ENCODE data around the gene NLGN2.

NLGN2 gene

DNA sequence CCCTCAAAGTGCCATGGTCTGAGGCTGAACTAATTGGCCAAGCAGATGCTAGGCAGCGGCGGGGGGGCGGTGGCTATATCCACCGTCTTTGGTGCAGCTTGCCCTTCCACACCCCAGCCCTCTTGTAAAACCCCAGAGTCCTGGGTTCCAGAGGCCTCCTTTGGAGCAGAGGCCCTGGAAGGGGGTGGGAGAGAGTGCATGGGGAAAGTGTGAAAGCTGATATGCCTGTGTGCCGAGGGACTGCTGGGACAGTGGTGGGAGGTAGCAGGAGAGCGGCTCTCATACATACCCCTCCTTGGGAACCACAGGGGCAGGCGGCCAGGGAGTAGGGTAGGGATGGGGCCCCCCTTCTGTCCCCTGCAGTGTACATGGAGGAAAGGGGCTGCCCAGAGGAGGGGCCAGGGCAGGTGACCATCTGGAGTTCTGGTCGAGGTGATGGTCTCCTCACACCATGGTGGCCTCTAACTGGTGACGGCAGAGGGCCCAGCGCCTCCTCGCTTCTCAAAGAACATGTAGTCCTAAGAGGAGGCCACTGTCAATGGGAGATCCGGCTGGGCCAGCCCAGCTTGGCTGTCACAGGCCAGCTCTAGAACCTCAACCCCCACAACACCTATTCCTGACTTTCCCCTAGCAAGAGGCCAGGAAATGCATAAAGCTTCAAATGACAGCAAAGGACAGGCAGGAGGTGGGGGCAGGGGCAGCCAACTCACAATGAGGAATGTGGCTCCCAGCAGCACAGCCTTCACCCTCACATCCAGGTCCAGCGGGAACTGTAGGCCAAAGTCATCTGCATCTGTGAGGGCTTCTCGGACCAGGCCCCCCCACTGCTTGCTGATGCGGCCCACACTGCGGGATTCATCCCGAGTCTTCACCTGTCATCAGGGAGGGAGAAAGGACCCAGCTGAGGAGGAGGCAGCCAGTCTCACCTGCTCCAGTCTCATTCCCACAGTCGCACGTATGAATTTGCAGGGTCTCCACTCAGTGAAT is 17.4 kb upstream of the NLGN2 start:
- intact Hi-C loops (cut with DNase I), result loop anchor here (5.0 kb wide), 2 partner anchors 38 to 47 kb away; partner anchors contain the start of genes FGF11, KCTD11 and TMEM102
- peak in 1 of 10 donors; percentile 80 for DNase-seq

DNA sequence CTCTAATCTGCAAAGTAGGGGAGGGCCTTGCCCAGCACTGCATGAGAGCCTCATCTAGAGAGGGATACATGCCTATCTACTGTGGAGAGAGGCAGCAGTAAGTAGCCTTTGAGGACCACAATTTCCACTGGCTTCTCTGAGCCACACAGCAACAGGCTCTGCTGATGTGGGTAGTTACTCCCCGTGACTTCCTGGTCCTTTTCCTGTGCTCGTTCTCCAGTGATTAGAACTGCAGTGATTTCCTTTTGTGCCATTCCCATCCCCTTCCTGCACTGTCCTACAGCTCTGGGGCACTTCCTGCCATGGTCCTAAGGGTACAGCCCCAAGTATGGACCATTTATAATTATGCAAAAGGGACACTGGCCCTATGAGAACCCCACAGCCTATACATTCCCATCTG is 16.3 kb upstream of the NLGN2 start:
- DNase-seq, result peak in 1 of 10 donors; percentile 8
- intact Hi-C loops (cut with DNase I), result loop anchor here (5.0 kb wide), 1 partner anchor 46 kb away; the partner anchor contains the start of genes FGF11 and TMEM102

DNA sequence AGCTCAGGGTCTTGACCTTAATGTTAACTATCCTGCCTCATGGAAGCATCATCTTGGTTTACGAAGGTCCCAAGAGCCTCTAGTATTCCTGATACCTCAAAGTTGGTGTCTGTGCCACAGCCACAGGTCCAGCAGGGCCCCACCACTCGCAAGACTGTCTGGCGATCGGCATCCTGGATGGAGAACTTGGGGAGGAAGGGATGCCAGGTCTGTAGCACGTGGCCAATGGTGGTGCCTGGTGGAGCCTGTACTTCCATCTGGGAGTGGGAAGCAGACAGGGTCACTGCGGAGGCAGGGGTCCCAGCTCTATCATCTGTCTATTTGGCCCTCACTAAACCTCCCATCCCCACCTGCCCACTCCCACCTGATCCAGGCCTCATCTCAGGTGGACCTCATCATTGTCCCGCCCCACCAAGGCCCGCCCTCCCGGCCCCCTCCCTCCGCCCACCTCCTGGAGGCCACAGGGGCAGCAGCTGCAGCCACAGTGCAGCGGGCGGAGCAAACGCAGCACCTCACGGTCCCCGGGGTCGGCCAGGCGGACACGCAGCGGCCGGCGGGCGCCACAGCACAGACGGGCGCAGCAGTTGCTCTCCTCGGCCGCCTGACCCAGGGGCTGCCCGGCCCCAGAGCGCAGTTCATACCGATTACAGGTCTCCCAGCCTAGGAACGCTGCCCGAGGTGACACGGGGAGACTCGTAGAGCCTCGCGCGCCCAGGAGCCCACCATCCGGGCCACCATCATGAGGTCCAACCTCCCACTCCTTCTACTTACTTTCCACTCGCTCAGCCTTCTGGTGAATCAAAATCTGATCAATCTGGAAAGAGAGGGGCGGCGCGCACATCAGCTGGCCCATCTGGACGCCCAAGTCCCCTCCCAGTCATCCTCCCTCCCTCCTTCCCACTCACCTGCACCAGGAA is 14.7 kb upstream of the NLGN2 start:
- intact Hi-C loops (cut with DNase I), result loop anchor here (5.0 kb wide), 1 partner anchor 44 kb away; the partner anchor contains the start of genes FGF11 and TMEM102

DNA sequence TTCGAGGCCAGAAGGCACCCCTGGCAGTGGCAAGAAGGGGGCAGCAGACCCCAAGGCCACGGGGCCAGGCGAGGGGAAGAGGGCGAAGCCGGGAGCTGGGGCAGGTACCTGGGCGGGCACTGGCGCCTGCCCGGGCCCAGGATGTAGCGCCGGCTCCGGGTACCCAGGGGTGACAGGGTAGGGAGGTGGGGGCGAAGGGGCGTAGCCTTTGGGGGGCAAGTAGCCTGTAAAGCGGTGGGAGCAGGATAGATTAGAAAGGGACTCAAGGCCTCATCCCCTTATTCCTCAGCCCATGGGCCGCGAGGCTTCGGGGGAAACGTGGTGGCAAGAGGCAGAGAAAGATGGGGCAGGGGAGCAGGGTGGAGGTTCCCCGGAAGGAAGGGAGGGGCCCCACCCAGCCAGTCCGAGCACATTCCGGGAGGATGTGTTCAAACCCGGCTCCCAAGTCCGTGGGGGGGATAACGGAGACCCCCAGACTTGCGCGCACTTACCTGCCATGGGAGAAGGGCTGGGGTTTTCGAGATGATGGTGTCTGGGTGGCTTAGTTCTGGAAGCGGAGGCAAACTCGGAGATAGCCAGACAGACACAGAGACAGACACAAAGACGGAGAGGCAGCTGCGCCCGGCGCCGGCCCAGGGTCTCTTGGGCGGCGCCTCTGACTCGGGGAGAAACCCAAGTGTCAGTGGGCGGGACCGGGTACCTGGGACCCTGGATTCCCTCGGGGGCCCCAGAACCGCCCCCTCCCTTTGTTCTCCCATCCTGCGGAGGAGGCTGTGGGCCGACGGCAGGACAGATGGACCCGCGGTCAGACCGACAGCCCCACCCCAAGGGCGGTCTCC is 13.8 kb upstream of the NLGN2 start:
- peak in 1 of 10 donors; percentile 82 for DNase-seq
- intact Hi-C loops (cut with DNase I), result loop anchor here (5.0 kb wide), 1 partner anchor 43 kb away; the partner anchor contains the start of genes FGF11 and TMEM102

More for the DNA sequence above, 14.7 kb upstream of the NLGN2 start:
- peak in 1 of 10 donors; percentile 78 for DNase-seq

DNA sequence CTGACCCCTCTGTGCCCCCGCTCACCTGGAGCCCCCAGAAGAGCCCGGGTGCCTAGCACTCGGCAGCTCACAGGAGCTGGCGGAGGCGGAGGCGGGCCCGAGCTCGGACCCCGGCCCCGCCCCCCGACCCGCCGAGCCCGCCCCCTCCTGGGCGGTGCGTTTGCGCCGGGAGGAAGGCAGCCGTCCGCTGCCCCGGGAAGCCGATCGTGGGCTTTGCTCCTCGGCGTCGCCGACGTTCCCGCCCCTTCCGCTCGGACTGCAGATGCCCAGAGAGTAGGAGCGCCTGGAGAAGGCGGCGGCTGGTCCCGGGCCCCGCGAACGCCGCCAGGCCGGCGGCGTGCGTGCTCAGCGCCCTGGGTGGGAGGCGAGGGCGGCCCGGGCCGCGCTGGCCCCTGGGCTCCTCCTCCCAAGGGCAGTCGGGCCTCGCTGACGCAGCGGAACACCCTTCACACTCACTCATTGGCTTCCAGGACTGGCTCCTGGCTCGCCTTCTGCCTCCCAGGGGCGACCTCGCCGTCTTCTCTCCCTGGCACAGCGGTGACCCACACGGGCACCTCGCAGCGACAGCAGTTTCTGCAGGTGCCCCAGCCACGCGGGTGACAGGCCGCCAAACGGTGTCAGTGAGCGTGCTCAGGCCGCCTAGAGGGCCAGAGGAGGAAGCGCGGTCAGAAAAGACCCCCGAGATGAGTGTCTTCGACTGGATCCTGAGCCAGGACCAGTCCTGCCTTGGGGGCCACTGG is 13.0 kb upstream of the NLGN2 start, which contains the start of gene PLSCR3:
Gene PLSCR3, minus strand, starts transcription at position 74 of the 740 bp plus-strand sequence. CDS start 415 bp downstream, outside the sequence.
- intact Hi-C loops (cut with DNase I), result loop anchor here (5.0 kb wide), 1 partner anchor 43 kb away; the partner anchor contains the start of genes FGF11 and TMEM102

DNA sequence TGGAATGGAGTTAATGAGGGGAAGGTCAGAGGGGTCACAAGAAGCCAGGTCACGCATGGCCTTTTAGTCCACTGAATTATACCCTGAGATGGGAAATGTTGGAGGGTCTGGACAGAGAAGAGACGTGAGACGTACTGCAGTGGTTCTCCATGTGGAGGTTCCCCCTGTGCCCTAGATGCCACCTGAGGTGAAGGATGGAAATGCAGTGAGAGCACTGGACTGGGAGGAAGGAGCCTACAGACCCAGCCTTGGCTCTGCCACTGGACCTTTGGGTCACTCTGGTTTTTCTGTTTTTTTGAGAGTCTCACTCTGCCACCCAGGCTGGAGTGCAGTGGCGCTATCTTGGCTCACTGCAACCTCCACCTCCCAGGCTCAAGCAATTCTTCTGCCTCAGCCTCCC is 11.5 kb upstream of the NLGN2 start:
- no peak for DNase-seq
- intact Hi-C loops (cut with DNase I), result no loop called here

More for the DNA sequence above, 13.0 kb upstream of the NLGN2 start, which contains the start of gene PLSCR3:
- DNase-seq, result peak; percentile 73 to 98 (median 87)

DNA sequence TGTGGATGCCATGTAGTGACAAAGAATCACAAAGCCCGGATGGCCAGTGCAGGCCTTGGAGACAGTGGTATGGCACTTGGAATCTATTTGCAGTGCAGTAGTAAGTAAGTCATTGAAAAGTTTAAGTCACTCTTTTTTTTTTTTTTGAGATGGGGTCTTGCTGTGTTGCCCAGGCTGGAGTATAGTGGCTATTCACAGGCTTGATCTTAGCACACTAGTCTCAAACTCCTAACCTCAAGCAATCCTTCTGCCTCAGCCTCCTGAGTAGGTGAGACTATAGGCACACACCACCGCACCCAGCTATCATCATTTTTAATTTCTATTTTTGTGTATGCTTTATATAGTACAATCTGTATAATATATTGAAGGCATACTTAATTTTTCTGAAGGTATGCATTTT is 9.0 kb upstream of the NLGN2 start:
- DNase-seq, result peak in 1 of 10 donors; percentile 42
- intact Hi-C loops (cut with DNase I), result no loop called here

DNA sequence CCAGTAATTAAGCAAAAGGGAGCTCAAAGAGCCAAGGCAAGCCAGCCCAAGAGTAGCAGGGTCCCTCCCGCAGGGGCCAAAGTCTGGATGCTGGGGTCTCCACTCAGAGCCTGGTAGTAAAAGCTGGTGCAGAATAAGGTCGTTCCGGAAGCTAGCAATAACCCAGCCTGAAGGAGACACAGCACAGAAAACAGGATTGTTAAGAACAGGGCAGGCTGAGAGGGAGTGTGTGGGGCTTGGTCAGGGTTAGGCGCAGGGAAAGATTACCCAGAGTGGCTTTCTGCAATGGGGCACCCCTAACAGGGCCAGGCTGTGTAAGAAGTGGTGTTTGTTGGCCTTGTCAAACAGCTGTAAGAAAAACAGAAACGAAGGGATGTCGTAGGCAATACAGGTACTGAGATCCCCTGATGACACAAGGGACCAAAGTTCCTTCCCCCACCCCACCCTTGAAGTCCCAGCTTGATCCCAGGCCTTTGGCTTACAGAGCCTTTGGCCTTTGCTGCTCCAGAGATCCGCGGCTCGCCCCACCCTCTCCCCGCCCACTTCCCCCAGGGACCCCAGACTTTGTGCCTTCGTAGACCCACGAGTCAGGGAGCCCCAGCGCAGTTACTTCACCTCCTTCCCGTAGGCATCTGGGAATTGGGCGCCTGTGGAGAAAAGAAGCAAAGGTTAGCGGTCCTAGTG is 4.5 kb upstream of the NLGN2 start:
- DNase-seq, result peak in 1 of 10 donors; percentile 67
- intact Hi-C loops (cut with DNase I), result loop anchor here (5.0 kb wide), 1 partner anchor 284 kb away; the partner anchor contains the start of genes TP53 and WRAP53

DNA sequence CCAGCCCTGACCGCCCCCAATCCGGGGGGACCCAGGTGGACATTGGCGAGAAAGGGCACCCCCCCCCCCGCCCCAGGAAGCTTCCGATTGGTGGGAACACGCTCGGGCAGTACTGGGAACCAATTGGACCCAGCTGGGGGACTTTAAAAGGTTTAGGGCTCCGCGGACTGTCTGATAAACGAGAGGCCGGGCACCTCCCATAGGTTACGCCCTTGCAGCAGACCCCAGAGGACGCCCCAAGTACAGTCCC is 4.0 kb upstream of the NLGN2 start:
- intact Hi-C loops (cut with DNase I), result loop anchor here (5.0 kb wide), 1 partner anchor 284 kb away; the partner anchor contains the start of genes TP53 and WRAP53
- DNase-seq, result no peak

DNA sequence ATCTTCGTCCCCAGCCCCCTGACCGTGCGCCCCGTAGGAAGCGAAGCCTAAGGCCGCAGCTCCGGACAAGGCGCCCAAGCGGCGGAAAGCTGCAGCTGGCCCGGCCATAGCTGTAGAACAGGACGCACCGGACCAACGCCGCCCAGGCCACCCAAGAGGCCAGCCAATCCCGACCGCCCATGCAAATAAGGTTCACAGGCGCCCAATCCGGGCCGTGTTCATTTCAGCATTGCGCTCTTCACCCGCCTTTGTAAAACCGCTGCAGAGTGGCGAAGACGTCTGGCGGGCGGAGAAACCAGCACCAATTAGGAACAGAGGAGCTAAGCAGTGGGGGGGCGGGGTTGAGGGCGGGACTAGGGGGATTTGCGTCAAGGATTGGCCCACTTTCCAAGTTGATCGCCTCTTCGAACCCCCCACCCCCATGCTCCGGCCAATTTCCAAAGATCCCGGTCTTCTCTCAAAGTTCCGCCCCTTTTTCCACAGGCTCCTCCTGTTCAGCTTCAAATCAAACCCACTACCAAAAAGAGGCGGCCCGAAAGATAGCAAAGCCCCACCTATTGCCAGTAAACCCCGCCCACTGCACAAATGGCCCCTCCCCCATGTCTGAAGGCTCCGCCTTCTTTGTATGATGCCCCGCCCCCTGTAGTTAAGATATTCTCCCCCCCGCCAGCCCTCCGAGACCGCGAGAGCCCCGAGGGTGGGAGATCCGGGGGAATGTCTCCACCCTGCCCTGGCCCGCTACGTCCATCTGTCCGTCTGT is 3.5 kb upstream of the NLGN2 start, which contains the start of gene TMEM256:
Gene TMEM256, minus strand, starts transcription at position 121 of the 760 bp plus-strand sequence. Its CDS starts 13 bp downstream, at position 108.
- DNase-seq, result peak; percentile 99 to 100 (median 100)
- intact Hi-C loops (cut with DNase I), result loop anchor here (2.0 to 5.0 kb wide), 3 partner anchors 53 to 283 kb away; partner anchors contain the start of genes POLR2A, TP53 and WRAP53

DNA sequence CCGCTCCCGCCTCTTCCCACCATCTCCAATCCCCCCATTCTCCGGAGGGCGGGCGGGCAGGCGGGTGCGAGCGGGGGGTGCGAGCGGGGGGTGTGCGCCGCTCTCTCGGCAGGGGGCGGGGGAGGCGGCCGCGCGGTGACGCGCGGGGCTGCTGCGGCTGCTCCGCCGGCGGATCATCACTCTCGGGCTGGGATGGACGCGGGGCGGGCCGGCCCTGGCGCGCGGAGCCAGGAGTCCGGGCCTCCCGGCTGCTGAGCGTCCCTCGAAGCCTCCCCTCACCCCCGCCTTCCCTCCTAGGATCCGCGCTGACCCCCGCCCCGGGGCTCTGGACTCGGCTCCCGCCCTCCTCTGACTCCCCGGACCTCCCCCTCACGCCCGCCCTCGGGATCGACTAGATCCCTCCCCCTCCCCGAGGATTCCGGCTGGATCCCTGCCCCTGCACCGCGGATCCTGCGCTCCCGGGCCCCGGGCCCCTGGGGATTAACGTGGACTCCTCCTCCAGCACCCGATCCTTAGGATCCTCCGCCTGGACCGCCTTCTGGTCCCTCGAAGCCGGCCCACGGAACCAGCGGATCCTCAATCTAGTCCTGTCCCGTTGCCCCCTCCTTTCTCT is 2.8 kb upstream of the NLGN2 start:
- DNase-seq, result peak in 6 of 10 donors; percentile 38 to 90 (median 81)
- intact Hi-C loops (cut with DNase I), result loop anchor here (2.0 to 5.0 kb wide), 3 partner anchors 54 to 282 kb away; partner anchors contain the start of genes POLR2A, TP53 and WRAP53

DNA sequence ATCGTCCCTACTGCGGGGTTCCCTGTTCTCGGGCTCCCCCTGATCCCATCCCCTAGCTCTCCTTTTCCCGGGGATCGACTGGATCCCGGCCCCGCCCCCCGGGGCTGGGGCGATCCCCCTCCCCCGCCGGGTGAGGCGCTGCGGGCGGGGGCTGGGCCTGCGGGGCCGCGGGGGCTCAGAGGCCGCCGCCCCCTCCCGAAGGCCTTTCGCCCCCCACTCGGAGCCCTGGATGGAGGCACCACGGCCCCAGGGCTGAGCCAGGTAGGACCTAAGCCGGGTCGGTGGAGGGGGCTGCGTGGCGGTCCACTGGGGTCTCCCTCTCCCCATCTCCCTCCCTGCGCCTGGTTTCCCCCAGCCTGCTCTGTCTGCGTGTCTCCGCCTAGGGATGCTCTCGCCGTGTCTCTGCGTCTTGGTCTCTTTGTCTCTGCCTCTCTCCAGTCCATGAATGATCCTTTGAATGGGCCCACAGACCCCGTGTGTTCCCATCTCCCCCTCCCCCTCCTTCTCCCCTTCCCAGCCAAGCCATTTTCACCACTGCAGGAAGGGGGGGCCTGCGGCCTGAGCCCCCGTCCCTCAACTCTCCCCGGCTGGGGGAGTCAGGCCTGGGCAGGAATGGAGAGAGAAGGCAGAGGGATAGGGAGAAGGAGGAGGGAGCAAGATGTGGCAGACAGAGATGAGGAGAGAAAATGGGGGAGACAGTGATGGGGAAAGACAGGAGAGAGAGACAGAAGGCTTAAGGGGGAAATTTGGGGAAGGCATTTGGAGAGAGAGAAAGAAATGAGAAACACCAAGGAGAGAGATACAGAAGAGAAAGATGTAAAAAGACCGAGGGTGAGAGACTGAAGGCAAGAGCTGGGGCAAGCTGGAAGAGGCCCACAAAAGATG is 2.1 kb upstream of the NLGN2 start:
- intact Hi-C loops (cut with DNase I), result loop anchor here (2.0 kb wide), 2 partner anchors 55 to 79 kb away; partner anchors contain the start of gene POLR2A

DNA sequence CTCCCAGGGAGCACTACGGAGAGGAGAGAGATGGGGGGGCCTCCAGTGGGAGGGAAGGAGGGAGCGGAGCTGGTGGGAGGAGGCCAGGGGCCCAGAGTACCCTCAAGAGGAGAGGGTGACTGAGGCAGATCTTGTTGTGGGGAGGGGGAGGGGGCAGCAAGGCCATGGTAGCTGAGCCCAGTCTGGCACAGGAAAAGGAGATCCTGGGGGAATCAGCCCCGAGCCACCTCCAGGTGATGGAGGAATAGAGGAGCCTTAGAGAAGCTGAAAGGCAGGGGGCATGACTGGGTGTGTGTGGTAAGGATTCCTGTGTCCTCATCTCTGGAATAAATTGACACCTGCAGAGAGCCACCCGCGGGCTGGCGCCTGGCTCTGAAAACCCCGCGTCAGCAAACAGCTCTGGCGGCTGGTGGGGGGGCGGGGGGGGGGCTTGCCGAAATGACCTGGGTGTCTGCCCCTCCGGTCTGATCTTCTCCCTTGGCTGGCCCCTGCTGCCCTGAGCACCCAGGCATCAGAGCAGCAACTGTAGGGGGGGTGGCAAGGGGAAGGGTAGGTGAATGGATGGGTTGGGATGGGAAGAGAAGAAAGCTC is 1.3 kb upstream of the NLGN2 start:
- intact Hi-C loops (cut with DNase I), result no loop called here
- DNase-seq, result no peak

More for the DNA sequence above, 2.1 kb upstream of the NLGN2 start:
- DNase-seq, result no peak

DNA sequence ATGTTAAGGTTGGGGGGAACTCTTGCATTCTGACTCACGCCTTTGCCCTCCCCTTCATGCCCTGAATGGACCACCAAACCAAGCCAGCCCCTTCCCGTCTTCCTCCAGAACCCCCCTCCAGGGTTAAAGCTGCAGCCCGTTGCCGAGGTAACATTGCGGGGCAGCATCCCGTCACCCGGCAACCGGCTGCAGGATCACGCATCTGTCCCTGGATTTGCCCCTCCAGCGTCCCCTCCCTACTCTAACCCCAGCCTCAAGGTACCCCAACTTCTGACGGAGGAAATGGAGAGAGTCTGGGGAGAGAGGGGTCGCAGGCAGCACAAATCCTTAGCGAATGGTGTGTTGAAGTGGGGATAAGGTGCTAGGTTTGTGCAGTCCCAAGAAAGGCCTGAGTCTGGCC is 563 bp upstream of the NLGN2 start:
- peak in 1 of 10 donors; percentile 72 for DNase-seq
- intact Hi-C loops (cut with DNase I), result no loop called here

DNA sequence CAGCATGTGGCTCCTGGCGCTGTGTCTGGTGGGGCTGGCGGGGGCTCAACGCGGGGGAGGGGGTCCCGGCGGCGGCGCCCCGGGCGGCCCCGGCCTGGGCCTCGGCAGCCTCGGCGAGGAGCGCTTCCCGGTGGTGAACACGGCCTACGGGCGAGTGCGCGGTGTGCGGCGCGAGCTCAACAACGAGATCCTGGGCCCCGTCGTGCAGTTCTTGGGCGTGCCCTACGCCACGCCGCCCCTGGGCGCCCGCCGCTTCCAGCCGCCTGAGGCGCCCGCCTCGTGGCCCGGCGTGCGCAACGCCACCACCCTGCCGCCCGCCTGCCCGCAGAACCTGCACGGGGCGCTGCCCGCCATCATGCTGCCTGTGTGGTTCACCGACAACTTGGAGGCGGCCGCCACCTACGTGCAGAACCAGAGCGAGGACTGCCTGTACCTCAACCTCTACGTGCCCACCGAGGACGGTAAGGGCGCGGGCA is 645 bp downstream of the NLGN2 start:
- intact Hi-C loops (cut with DNase I), result no loop called here
- no peak for DNase-seq

Measured in posterior cingulate gyrus (tissue), 11 donors.